Cerebellar nuclear complex (tissue), 1 donor: ENCODE results near the gene TPM4.

Source experiments
- DNase-seq, 2 experiments: peaks; one replicate each; lab custom pipeline; 2025; lab: John Stamatoyannopoulos, UW

Gene TPM4

GRCh38 chr19:16041991-16042386, 34.3 kb upstream of the TPM4 start:
- DNase-seq: no peak

DNA sequence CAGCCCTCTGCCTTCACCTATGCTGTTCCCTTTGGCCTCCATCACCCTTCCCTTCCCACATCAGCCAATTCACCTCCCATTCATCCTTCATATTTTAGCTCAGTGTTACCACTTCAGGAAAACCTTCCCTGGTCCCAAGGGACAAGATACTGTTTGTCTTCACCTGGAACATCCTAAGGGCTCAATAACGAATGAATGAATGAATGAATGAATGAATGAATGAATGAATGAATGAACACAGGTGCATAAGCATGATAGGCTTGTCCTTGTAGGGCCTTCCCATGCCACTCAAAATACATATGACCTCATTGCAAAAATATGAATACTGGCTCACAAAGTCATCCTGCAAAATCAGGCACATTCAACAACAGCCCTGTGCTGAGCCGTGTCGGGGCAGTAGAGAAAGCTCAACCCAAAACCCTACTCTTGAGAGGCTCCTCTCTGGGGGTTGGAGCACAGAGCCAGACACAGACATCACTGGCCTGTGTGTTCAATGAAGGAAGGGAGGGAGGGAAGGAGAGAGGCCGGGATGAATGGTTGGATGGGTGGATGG, 33.7 kb upstream of the TPM4 start:
- no peak for DNase-seq

DNA sequence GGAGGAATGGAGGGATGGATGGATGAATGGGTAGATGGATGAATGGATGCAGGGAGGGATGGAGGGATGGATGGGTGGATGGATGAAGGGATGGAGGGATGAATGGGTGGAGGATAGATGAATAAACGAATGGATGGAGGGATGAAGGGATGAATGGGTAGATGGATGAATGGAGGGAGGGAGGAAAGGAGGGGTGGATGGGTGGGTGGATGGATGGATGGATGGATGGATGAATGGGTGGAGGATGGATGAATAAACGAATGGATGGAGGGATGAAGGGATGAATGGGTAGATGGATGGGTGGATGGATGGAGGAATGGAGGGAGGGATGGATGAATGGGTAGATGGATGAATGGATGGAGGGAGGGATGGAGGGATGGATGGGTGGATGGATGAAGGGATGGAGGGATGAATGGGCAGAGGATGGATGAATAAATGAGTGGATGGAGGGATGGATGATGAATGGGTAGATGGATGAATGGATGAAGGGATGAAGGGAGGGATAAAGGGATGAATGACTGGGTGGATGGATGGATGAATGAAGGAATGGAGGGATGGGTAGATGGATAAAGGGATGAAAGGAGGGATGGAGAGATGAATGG, 33.0 kb upstream of the TPM4 start:
- DNase-seq: no peak

GRCh38 chr19:16044746-16045145, 31.5 kb upstream of the TPM4 start:
- no peak for DNase-seq

DNA sequence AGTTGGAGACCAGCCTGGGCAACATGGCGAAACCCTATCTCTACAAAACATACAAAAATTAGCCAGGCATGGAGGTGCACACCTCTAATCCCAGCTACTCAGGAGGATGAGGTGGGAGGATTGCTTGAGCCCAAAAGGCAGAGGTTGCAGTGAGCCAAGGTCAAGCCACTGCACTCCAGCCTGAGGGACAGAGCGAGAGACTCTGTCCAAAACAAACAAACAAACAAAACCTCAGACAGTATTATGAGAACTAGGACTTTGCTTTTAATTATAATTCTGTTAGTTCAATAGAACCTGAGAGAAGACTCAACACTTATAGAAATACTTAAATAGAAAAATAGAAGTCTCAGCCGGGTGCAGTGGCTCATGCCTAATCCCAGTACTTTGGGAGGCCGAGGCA, 31.1 kb upstream of the TPM4 start:
- DNase-seq: no peak

- no peak for DNase-seq
These were observed 30.4 kb upstream of the TPM4 start for GRCh38 chr19:16045893-16046292.

DNA sequence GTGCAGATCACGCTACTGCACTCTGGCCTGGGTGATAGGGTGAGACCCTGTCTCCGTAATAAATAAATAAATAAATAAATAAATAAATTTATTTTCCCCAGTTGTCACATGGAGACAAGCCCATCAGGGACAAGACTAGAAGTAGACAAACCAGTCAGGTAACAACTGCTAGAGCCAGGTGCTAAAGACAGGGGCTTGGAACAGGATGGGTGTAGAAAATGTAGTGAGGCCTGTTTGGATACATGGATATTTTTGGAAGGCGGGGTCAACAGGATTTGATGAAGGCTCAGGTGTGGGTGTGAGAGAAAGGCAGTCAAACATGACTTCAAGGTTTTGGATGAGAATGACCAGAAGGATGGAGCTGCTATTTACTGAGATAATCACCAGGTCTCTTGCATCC, 27.7 kb upstream of the TPM4 start:
- no peak for DNase-seq

GRCh38 chr19:16051254-16052025, 24.9 kb upstream of the TPM4 start:
- DNase-seq: no peak

DNA sequence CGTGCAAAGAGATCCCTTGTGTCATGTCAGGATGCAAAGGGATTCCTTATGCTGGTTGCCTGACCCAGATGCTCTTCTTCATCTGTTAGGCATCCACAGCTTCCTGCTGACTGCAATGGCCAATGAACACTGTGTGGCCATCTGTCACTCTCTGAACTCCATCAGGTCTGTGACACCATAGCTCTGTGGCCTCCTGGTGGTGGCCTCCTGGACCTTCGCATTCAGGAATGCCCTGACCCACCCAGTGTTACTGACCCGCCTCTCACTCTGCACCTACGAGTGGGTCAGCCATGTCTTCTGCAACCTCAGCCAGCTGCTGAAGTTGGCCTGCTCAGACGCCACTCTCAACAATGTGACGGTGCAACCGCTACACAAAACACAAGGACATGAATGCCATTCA, 23.9 kb upstream of the TPM4 start:
- DNase-seq: no peak

- DNase-seq: no peak
These were observed 19.2 kb upstream of the TPM4 start for GRCh38 chr19:16057062-16057461.

- no peak for DNase-seq
These were observed 16.0 kb upstream of the TPM4 start for GRCh38 chr19:16060294-16060693.

DNA sequence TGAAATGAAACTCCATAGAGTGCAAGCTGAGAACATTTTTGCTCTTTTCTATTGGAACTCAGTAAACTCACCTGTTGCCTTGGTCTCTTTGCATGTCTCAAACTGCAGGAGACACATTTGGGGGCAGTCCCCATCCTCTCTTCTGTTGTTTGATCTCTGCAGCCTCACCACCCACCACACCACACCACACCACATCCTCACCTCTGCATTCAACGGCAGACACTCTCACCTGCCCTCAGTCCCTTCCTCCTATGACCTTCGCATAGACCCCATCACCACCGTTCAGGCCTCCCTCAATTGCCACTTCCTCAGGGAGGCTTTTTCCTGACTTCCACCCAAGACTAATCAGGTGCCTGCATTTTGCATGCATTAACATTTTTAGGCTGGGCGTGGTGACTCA, 14.4 kb upstream of the TPM4 start:
- no peak for DNase-seq

DNA sequence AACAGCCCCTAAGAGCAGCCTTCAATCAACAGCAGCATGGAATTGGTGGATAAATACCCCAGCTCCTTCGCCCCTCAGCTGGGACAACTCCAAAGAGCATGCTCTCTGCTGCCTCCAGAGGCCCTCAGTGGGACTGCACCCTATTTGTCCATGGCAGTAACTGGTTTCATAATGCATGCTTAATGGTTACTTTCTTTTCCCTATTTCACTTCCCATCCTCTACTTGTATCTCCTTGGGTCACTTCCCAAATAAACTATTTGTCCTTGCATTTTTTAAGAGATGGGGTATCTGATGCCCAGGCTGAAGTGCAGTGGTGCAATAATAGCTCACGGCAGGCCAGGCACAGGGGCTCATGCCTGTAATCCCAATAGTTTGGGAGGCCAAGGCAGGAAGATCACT, 13.5 kb upstream of the TPM4 start:
- no peak for DNase-seq

DNA sequence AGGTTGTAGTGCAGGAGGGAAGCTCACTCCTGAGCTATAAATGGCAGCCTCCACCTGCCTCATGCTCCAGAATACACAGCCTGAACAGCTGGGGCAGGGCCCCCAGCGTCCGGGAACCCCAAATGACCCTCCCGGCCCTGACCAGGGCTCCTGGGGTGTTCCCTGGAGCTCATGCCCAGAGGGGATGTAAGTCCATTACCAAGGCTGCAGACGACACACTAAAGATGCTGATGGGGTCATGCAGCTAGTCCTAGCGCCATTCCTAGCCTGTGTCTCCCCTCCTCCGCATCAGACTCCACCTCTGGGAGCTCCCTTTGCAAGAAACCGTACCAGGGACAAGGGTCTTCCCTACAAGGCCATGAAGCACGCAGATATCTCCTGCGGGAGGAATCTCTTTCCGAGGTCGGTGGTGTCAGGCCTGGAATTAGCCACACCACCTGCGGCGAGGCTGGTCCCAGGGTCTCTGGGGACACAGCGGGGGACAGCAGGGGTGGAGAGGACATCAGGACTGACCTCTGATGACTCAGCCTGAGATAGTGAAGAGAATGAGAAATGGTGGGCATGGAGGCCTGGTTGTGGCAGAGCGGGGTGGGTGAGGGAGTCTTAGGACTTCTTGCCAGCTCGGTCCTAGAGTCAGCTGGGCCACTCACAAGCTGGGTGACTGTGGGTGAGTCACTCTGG, 11.9 kb upstream of the TPM4 start:
- DNase-seq: no peak

GRCh38 chr19:16066611-16067104, 9.6 kb upstream of the TPM4 start:
- DNase-seq: no peak

DNA sequence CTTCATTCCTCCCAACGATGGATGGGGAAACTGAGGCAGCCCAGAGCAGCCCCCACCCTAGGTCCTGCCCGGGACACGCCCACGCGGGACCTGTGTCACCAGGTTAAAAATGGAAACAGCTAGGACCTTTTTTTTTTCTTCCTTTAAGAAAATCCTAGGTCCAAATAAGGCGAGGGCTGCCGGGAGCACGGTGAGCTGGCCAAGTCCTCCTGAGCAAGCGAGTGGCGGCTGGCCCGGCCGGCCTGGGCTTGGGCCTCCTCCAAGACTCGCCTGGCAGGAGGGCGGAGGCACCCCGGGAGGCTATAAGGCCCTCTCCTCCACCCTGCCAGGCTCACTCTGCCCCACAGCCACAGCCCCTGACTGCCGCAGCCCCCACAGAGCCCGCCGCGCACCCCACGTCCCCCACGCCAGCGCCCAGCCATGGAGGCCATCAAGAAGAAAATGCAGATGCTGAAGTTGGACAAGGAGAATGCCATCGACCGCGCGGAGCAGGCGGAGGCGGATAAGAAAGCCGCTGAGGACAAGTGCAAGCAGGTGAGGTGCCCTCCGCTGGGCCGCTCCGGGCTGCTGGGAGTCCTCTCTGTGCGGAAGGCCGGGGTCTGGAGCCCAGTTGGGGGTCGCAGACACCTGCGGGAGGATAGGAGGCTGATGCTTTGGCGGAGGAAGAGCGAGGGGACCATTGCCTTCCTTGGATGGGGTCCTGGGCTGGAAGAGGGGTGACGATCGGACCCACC, 8.9 kb upstream of the TPM4 start:
- peak in 1 of 2 experiments; percentile 24 for DNase-seq

- no peak for DNase-seq
These were observed 7.5 kb upstream of the TPM4 start for GRCh38 chr19:16068696-16069259.

GRCh38 chr19:16069813-16070365, 6.4 kb upstream of the TPM4 start:
- DNase-seq: no peak

- peak in 1 of 2 experiments; percentile 49 for DNase-seq
These were observed 5.8 kb upstream of the TPM4 start for GRCh38 chr19:16070366-16070990.

- DNase-seq: no peak
These were observed 5.1 kb upstream of the TPM4 start for GRCh38 chr19:16071072-16071691.

DNA sequence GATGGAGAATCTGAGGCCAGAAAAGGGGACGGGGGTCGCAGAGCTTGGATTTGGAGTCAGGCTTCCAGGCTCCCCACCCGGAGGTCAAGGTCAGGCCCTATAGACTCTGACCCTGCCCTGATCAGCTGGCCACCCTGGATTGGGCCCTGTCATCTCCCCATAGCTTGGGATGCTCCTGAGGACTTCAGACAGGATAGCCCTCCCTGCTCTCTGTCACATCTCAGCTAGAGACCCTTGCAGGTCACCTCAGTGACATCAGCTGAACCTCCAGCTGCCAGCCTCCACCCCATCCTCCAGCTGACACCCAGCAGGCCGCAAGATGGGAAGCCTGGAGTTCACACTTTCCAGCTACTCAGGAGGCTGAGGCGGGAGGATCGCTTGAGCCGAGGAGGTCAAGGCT, 2.8 kb upstream of the TPM4 start:
- DNase-seq: no peak
